Measurements from ENCODE around the gene ADSS1.

The ADSS1 gene

GRCh38 chr14:104700225-104700651 is 23.8 kb upstream of the ADSS1 start:
- DNase-seq = no peak

- no peak for DNase-seq
Measured at GRCh38 chr14:104700747-104701217, 23.2 kb upstream of the ADSS1 start.

- no peak for DNase-seq
Measured at GRCh38 chr14:104701383-104702076, 22.5 kb upstream of the ADSS1 start.

- no peak for DNase-seq
Measured at GRCh38 chr14:104702106-104702505, 21.9 kb upstream of the ADSS1 start.

GRCh38 chr14:104702673-104703072 is 21.4 kb upstream of the ADSS1 start:
- no peak for DNase-seq

GRCh38 chr14:104703269-104703668 is 20.8 kb upstream of the ADSS1 start:
- DNase-seq = no peak

GRCh38 chr14:104704252-104704651 is 19.8 kb upstream of the ADSS1 start:
- DNase-seq = no peak

- DNase-seq = no peak
Measured at GRCh38 chr14:104705340-104706047, 18.5 kb upstream of the ADSS1 start.

- DNase-seq = no peak
Measured at GRCh38 chr14:104706733-104707607, 17.1 kb upstream of the ADSS1 start.

- no peak for DNase-seq
Measured at GRCh38 chr14:104707608-104708595, 16.1 kb upstream of the ADSS1 start.

- DNase-seq = peak; percentile 65
Measured at GRCh38 chr14:104708606-104709268, 15.3 kb upstream of the ADSS1 start.

GRCh38 chr14:104709387-104710039 is 14.5 kb upstream of the ADSS1 start:
- no peak for DNase-seq

GRCh38 chr14:104710071-104710735 is 13.8 kb upstream of the ADSS1 start:
- DNase-seq = no peak

GRCh38 chr14:104712881-104713734 is 10.9 kb upstream of the ADSS1 start:
- no peak for DNase-seq

GRCh38 chr14:104714066-104714465 is 10.0 kb upstream of the ADSS1 start:
- no peak for DNase-seq

GRCh38 chr14:104714681-104715080 is 9.3 kb upstream of the ADSS1 start:
- no peak for DNase-seq

GRCh38 chr14:104715416-104715815 is 8.6 kb upstream of the ADSS1 start:
- no peak for DNase-seq

GRCh38 chr14:104715871-104716270 is 8.2 kb upstream of the ADSS1 start:
- DNase-seq = no peak

GRCh38 chr14:104717137-104717536 is 6.9 kb upstream of the ADSS1 start:
- DNase-seq = no peak

Measured in EL (cell line).